ENCODE results near the gene CCDC32. TPM values are rescaled to one million over a fixed set of nuclear protein-coding genes. Genes with fewer than 3 reads are reported as not detected.

Gene CCDC32
- total RNA-seq, 1 experiment from 2014 or later: 12.8 TPM

- TF ChIP-seq, protein P1, sequence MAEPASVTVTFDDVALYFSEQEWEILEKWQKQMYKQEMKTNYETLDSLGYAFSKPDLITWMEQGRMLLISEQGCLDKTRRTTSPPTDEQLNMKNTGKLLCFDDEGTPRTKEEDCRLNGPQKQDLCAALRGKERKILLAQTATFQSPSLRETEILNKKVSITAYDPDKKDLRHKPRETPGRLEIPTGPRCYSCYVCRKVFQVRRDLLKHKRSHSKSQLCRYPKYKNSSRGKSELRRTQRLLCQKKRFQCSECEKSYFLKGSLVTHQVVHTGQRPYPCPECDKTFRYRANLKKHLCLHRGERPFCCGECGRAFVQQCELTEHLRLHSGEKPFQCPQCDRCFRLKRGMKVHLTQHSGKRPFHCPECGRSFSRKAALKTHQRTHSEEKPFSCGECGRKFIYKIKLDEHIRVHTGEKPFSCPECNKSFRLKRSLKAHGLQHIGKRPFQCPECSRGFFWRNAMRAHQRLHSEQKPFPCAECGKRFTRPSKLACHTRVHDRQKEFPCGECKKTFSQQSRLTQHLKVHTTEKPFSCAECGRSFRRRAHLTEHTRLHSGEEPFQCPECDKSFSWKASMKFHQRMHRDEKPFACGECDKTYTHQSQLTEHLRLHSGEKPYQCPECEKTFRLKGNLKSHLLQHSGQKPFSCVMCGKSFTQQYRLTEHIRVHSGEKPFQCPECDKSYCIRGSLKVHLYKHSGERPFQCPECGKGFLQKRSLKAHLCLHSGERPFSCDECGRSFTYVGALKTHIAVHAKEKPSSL (CRISPR knock-in tag; conservative IDR thresholded peaks at IDR 0.05): no peak
- TF ChIP-seq EMX1 (CRISPR knock-in tag; IDR thresholded peaks at IDR 0.05) (no peak), NR1H2 (CRISPR knock-in tag; IDR thresholded peaks at IDR 0.05) (no peak), ESRRA (CRISPR knock-in tag; IDR thresholded peaks at IDR 0.05; ENCODE audit: borderline replicate concordance) (no peak), SP1 (CRISPR knock-in tag; conservative IDR thresholded peaks at IDR 0.05) (0 out of 2 replicates have a peak, but pooled peaks have one; percentile 13), ATF3 (CRISPR knock-in tag; conservative IDR thresholded peaks at IDR 0.05) (no peak), ELF4 (CRISPR knock-in tag; IDR thresholded peaks at IDR 0.05; ENCODE audit: low read depth) (no peak), KAT7 (CRISPR knock-in tag; IDR thresholded peaks at IDR 0.05; ENCODE audit: borderline replicate concordance) (0 out of 2 replicates have a peak, but pooled peaks have one; percentile 33), ZNF219 (CRISPR knock-in tag; IDR thresholded peaks at IDR 0.05; ENCODE audit: borderline replicate concordance) (no peak), FOXJ3 (CRISPR knock-in tag; IDR thresholded peaks at IDR 0.05; ENCODE audit: borderline replicate concordance) (no peak), NFATC4 (CRISPR knock-in tag; IDR thresholded peaks at IDR 0.05) (no peak), ZNF423 (CRISPR knock-in tag; IDR thresholded peaks at IDR 0.05) (peak; percentile 93), E2F1 (CRISPR knock-in tag; IDR thresholded peaks at IDR 0.05) (no peak)
- TF ChIP-seq, protein P2, sequence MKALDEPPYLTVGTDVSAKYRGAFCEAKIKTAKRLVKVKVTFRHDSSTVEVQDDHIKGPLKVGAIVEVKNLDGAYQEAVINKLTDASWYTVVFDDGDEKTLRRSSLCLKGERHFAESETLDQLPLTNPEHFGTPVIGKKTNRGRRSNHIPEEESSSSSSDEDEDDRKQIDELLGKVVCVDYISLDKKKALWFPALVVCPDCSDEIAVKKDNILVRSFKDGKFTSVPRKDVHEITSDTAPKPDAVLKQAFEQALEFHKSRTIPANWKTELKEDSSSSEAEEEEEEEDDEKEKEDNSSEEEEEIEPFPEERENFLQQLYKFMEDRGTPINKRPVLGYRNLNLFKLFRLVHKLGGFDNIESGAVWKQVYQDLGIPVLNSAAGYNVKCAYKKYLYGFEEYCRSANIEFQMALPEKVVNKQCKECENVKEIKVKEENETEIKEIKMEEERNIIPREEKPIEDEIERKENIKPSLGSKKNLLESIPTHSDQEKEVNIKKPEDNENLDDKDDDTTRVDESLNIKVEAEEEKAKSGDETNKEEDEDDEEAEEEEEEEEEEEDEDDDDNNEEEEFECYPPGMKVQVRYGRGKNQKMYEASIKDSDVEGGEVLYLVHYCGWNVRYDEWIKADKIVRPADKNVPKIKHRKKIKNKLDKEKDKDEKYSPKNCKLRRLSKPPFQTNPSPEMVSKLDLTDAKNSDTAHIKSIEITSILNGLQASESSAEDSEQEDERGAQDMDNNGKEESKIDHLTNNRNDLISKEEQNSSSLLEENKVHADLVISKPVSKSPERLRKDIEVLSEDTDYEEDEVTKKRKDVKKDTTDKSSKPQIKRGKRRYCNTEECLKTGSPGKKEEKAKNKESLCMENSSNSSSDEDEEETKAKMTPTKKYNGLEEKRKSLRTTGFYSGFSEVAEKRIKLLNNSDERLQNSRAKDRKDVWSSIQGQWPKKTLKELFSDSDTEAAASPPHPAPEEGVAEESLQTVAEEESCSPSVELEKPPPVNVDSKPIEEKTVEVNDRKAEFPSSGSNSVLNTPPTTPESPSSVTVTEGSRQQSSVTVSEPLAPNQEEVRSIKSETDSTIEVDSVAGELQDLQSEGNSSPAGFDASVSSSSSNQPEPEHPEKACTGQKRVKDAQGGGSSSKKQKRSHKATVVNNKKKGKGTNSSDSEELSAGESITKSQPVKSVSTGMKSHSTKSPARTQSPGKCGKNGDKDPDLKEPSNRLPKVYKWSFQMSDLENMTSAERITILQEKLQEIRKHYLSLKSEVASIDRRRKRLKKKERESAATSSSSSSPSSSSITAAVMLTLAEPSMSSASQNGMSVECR (CRISPR knock-in tag; IDR thresholded peaks at IDR 0.05; ENCODE audit: borderline replicate concordance): no peak
These were observed 57.8 kb downstream of the CCDC32 start (continued) for GRCh38 chr15:40506964-40507571.

Other genes with a start within 250 kb of the CCDC32 start
- 28.2 to 34.2 TPM (median 30.3 TPM) in 3 replicates for gene INAFM2, start 241.3 kb downstream of the CCDC32 start, total RNA-seq (2021)
- gene CCDC9B, start 224.1 kb downstream of the CCDC32 start, total RNA-seq (2021): 1.4 to 1.8 TPM (median 1.8 TPM) in 3 replicates
- not detected in 3 replicates for gene PHGR1, start 214.0 kb downstream of the CCDC32 start, total RNA-seq (2021)
- gene DISP2, start 206.8 kb downstream of the CCDC32 start, total RNA-seq (2021): 1.0 to 3.5 TPM (median 1.9 TPM) in 3 replicates
- gene KNSTRN, start 182.3 kb downstream of the CCDC32 start, total RNA-seq (2021): 58.7 to 73.4 TPM (median 64.6 TPM) in 3 replicates
- 82.2 to 96.1 TPM (median 89.3 TPM) in 3 replicates for gene IVD, start 159.2 kb downstream of the CCDC32 start, total RNA-seq (2021)
- 40.7 to 49.1 TPM (median 41.5 TPM) in 3 replicates for gene BAHD1, start 124.1 kb downstream of the CCDC32 start, total RNA-seq (2021)
- 21.3 to 29.5 TPM (median 26.2 TPM) in 3 replicates for gene CHST14, start 94.1 kb downstream of the CCDC32 start, total RNA-seq (2021)
- gene RPUSD2, start 4.3 kb upstream of the CCDC32 start, total RNA-seq (2021): 28.5 to 34.2 TPM (median 30.8 TPM) in 3 replicates
- 18.4 to 24.0 TPM (median 21.1 TPM) in 3 replicates for gene KNL1, start 29.2 kb upstream of the CCDC32 start, total RNA-seq (2021)
- gene RAD51, start 130.1 kb upstream of the CCDC32 start, total RNA-seq (2021): 29.7 to 36.4 TPM (median 31.0 TPM) in 3 replicates
- 21.7 to 25.9 TPM (median 22.8 TPM) in 3 replicates for gene RMDN3, start 190.2 kb upstream of the CCDC32 start, total RNA-seq (2021)
- gene GCHFR, start 199.0 kb upstream of the CCDC32 start, total RNA-seq (2021): 42.3 to 63.8 TPM (median 62.9 TPM) in 3 replicates
- gene C15orf62, start 204.9 kb upstream of the CCDC32 start, total RNA-seq (2021): 0.46 to 0.92 TPM (median 0.72 TPM) in 3 replicates
- 17.3 to 18.9 TPM (median 17.6 TPM) in 3 replicates for gene ZFYVE19, start 242.0 kb upstream of the CCDC32 start, total RNA-seq (2021)
- gene DNAJC17, start 242.4 kb upstream of the CCDC32 start, total RNA-seq (2021): 49.8 to 53.0 TPM (median 50.2 TPM) in 3 replicates